ENCODE data around the gene ARFRP1. TPM values are rescaled to one million over a fixed set of nuclear protein-coding genes. Genes with fewer than 3 reads are reported as not detected.

Gene ARFRP1
- total RNA-seq, 1 donor from 2014 or later = 45.3 TPM

DNA sequence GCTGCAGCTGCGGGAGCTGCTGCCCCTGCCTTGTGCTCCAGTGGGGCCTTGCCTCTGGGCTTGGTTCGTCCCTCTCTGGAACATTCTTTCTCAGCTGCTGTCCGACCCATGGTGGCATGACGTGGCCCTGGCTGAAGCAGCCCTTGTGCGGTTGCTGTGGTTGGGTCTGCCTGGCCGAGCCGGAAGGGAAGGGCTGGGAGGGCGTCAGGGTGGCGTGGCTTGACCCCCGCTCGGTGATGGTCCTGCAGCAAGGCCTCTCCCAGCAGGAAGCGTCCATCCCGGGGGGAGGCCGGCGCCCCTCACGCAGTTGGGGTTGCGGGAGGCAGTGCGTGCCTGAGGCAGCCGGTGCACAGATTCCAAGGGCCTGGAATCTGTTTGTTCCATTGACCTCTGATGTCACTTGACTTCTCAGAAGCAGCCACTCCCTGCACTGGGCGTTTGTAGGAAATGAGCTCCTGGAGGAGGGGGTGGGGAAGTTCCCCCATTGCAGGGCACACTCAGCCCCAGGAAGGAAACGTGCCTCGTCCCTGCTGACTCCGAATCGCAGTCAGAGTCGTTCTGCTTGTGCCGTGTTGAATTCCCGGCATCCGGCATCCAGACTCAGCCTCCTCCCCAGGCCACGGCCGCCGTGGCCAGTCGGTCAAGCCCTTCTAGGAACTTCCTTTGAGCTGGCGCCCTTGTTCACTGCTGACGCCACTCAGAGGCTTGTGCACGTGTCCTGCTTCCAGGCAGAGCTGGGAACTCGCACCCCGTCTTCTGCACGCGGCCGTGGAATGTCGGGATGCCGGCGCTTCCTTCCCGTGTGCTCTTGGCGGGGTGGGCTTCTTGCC lies 21.1 kb downstream of the ARFRP1 start:
- no peak overlapping the region for H3K4me3 Mint-ChIP-seq
- no peaks in the 10 kb centered on the region for H3K36me3 Mint-ChIP-seq
- DNase-seq (ENCODE audit: low spot score in 2 of 2, unreplicated experiment in 2 of 2) = no peak
- no peak overlapping the region for H3K27ac Mint-ChIP-seq
- no peaks in the 10 kb centered on the region for H3K27me3 Mint-ChIP-seq (ENCODE audit: low read depth)
- TF ChIP-seq, protein P1, sequence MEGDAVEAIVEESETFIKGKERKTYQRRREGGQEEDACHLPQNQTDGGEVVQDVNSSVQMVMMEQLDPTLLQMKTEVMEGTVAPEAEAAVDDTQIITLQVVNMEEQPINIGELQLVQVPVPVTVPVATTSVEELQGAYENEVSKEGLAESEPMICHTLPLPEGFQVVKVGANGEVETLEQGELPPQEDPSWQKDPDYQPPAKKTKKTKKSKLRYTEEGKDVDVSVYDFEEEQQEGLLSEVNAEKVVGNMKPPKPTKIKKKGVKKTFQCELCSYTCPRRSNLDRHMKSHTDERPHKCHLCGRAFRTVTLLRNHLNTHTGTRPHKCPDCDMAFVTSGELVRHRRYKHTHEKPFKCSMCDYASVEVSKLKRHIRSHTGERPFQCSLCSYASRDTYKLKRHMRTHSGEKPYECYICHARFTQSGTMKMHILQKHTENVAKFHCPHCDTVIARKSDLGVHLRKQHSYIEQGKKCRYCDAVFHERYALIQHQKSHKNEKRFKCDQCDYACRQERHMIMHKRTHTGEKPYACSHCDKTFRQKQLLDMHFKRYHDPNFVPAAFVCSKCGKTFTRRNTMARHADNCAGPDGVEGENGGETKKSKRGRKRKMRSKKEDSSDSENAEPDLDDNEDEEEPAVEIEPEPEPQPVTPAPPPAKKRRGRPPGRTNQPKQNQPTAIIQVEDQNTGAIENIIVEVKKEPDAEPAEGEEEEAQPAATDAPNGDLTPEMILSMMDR (IDR thresholded peaks at IDR 0.05; ENCODE audit: unreplicated experiment) = no peak
- no peaks in the 10 kb centered on the region for H3K4me1 Mint-ChIP-seq
- no peaks in the 10 kb centered on the region for H3K9me3 Mint-ChIP-seq

DNA sequence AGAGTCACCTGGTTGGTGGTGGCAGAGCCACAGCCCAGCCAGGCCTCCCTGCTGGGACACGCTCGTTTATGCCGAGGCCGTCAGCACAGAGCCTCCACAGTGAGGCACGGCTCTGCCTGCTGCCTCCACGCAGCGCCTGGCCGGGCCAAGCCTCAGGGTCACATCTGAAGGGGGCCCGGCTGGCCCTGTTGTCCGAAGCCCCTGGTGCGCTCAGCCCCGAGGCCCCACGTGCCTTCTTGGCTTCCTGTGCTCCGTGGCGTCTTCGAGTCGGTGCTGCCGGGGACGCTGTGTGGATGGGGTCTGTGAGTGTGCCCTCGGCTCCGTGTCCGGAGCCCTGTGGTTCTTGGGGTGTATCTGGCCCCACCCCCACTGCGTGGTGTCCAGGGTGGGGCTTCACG lies 21.7 kb downstream of the ARFRP1 start:
- Mint-ChIP-seq H3K36me3 (no peaks in the 10 kb centered on the region), H3K4me3 (no peak overlapping the region), H3K27ac (no peak overlapping the region), H3K4me1 (no peaks in the 10 kb centered on the region), H3K27me3 (ENCODE audit: low read depth) (no peaks in the 10 kb centered on the region), H3K9me3 (no peaks in the 10 kb centered on the region)
- TF ChIP-seq, protein P1 (IDR thresholded peaks at IDR 0.05; ENCODE audit: unreplicated experiment) = no peak
- DNase-seq (ENCODE audit: low spot score in 2 of 2, unreplicated experiment in 2 of 2) = no peak

- H3K4me3 Mint-ChIP-seq = no peak overlapping the region
- no peaks in the 10 kb centered on the region for H3K36me3 Mint-ChIP-seq
Observed at GRCh38 chr20:63685269-63686026, 22.3 kb downstream of the ARFRP1 start.

DNA sequence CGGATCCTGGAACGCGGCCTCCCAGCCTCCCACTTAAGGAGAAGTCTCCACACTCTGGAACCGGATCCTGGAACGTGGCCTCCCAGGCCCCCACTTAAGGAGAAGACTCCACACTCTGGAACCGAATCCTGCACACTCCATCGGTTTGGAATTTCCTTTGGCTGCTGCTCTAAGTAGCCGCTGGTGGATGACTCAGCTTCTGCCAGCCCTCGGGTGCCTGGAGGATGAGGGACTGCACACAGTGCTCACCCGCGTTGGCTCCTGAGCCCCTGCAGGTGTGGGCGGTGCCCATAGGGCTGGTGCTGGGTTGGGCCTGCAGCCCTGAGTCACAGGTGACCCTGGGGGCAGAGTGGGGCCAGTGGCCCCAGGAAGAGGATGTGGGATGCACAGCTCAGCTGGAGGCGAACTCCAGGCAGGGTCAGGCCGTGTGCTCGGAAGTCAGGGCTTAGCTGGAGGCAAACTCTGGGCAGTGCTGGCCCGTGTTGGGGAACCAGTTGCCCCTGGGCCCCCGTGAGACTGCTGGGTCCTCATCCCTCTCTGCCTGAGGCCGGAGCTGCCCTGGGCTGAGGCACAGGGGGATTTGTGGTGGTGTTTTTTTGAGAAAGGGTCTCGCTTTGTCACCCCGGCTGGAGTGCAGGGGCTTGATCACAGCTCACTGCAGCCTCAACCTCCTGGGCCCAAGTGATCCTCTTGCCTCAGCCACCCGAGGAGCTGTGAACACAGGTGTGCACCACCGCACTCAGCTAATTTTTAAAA lies 25.2 kb downstream of the ARFRP1 start:
- Mint-ChIP-seq H3K4me3 (no peak overlapping the region), H3K27me3 (ENCODE audit: low read depth) (no peaks in the 10 kb centered on the region), H3K4me1 (no peaks in the 10 kb centered on the region), H3K9me3 (no peaks in the 10 kb centered on the region), H3K36me3 (no peaks in the 10 kb centered on the region), H3K27ac (no peak overlapping the region)
- TF ChIP-seq, protein P1 (IDR thresholded peaks at IDR 0.05; ENCODE audit: unreplicated experiment) = no peak
- no peak for DNase-seq (ENCODE audit: low spot score in 2 of 2, unreplicated experiment in 2 of 2)

More at GRCh38 chr20:63685269-63686026, 22.3 kb downstream of the ARFRP1 start:
- no peak overlapping the region for H3K27ac Mint-ChIP-seq
- H3K9me3 Mint-ChIP-seq = no peaks in the 10 kb centered on the region
- TF ChIP-seq, protein P1 (IDR thresholded peaks at IDR 0.05; ENCODE audit: unreplicated experiment) = no peak
- no peaks in the 10 kb centered on the region for H3K27me3 Mint-ChIP-seq (ENCODE audit: low read depth)
- no peak for DNase-seq (ENCODE audit: low spot score in 2 of 2, unreplicated experiment in 2 of 2)
- no peaks in the 10 kb centered on the region for H3K4me1 Mint-ChIP-seq

- Mint-ChIP-seq H3K36me3 (peaks cover 6% of the 10 kb centered on the region), H3K27me3 (ENCODE audit: low read depth) (no peaks in the 10 kb centered on the region), H3K9me3 (no peaks in the 10 kb centered on the region), H3K27ac (no peak overlapping the region), H3K4me3 (no peak overlapping the region), H3K4me1 (no peaks in the 10 kb centered on the region)
- no peak for DNase-seq (ENCODE audit: low spot score in 2 of 2, unreplicated experiment in 2 of 2)
- TF ChIP-seq, protein P1 (IDR thresholded peaks at IDR 0.05; ENCODE audit: unreplicated experiment) = no peak
Observed at GRCh38 chr20:63681609-63682142, 26.1 kb downstream of the ARFRP1 start.

All from mesothelial cell of epicardium (in vitro differentiated cells).